HG03064 (cell line): ENCODE data around the gene KCP.
A peak's percentile ranks its signal among the peaks of the same experiment; 100 is the strongest.
"Not testable (repeated sequence)": the region's sequence is repeated elsewhere in the genome, so short reads cannot be mapped to it uniquely, and the experiment has no call there.

Experiments
- ATAC-seq: cut with Tn5 transposase; IDR thresholded peaks from one replicate; pipeline ENCODE4 v1.9.1; 2021; ENCODE audit warnings: low read depth; ENCODE audit not compliant: unreplicated experiment

KCP gene

DNA sequence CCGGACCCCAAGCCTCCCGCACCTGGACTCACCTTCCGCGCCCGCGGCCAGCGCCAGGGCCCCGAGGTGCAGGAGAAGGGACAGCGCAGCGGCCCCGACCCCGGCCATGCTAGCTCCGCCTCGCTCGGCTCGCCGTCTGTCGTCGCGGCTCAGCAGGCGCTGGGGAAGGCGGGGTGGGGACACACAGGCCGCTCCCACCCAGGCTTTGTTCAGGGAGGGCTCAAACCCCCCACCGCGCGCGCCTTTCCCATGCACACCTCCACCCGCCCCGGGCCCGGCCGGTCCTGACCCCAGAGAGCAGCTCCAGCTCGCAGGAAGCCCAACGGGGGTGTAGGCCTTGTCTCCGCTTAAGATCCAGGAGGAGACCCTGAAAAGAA lies at the start of gene KCP:
Gene KCP (minus strand): TSS at position 141 of the 377 bp plus-strand sequence. CDS start 33 bp downstream, at position 108.
- ATAC-seq: no peak

DNA sequence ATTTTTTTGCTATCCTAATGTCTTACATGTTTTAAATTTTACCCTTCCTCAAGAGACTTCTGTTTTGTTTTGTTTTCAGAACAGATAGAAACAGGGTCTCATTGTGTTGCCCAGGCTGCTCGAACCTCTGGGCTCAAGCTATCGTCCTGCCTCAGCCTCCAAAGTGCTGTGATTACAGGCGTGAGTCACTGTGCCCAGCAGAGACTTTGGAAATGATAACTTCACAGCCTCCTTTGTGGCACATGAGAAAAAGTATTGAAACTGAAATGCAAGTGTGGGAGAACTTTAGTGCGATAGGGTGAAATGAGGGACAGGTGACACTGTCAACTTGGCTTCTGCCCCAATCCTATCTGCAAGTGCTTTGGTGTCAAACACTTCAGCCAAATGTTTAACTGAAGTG lies 48.8 kb upstream of the KCP start:
- no peak for ATAC-seq

DNA sequence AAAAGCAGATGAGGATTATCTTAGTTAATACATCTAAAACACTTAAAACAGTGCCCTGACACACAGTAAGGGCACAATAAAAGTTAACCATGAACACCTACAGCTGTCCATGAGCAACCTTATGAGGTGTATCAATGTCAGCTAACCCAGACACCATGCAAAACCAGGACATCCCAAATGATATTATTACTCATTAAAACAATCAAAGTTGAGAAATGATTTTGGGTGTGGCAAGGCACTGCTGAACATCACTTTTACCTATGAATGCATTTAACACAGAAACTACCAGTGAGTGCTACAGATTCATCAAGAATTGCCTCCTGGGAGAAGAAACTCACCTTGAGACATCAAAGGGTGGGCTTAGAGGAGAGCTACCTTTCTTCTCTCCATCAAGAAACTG lies 45.5 kb upstream of the KCP start:
- ATAC-seq: no peak

DNA sequence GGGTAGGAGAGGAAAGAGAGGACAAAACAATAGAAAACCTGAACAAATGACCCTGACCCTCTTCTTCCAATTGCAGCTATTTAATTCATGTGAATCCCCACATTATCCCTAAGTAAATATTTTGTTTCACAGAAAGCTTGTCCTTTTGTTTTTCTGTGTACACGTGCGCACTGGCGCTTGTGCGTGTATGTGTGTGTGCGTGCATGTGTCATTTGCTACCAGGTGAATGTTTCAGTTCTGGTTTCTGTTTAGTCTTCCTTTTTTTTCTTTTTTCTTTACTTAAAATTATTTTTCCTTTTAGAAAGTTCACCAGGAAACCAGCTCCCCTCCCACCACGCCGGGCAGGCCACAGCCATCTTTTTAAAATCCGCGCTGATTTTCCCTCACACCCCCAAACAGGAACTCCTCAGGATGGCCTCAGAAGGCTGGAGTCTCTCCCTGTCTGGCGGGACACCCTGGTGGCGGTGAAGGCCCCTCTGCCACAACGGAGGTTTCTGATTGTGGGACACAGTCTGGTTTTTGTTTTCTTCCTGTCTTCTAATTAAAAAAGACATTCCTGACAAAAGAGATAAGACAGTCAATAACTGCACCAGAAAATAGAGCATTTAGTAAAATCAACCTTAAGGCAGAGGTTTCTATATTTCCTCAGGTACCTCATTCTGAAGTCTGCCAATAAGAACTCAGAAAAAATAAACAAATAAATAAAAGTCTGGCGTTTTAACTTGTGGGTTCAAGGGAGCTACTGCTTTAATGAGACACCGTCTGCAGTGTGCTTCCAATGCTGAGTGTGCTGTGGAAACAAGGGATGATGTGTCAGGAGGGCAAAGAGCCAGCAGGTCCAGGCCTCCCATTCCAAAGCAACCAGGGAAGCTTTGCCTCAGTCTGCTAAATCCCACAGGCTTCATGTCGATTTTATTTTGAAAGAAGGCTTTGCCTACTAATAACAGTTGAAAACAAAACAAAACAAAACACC lies 44.6 kb upstream of the KCP start:
- peak; percentile 54 for ATAC-seq

DNA sequence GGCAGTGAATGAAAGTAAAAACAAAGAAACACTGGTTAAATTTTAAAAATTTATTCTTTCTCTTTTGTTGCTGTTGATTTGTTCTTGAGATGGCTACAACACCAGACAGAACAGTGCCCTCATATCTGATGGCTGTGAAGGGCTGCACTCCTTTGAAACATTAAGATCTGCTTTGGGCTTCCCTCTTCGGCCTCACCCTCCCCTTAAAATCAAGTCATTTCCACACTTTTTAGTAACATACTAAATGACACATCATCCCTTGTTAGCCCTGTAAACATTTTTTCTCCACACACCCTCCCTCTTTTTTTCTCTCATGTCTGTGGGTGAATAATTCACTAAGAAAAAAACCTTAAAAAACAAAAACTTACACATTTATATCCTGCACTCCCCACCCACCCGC lies 43.6 kb upstream of the KCP start:
- ATAC-seq: no peak

DNA sequence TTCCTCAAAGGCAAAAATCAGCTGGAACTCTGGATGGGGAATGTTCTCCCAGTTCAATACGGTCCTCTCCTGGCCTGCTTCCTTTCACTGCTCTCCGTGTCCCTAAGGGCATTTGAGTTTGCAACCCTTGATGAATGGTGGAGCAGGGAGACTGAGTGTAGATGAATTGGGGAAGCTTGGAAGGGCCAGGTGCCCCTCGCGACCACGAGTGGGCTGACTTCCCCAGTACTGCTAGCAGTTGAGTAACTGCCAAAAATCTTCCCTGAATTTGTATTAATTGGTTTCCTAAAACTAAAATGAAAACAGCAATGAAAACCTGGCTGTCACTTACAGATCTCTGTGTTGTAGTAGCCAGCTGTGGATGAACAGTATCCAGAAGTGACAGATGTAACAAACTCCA lies 40.8 kb upstream of the KCP start:
- ATAC-seq: no peak

DNA sequence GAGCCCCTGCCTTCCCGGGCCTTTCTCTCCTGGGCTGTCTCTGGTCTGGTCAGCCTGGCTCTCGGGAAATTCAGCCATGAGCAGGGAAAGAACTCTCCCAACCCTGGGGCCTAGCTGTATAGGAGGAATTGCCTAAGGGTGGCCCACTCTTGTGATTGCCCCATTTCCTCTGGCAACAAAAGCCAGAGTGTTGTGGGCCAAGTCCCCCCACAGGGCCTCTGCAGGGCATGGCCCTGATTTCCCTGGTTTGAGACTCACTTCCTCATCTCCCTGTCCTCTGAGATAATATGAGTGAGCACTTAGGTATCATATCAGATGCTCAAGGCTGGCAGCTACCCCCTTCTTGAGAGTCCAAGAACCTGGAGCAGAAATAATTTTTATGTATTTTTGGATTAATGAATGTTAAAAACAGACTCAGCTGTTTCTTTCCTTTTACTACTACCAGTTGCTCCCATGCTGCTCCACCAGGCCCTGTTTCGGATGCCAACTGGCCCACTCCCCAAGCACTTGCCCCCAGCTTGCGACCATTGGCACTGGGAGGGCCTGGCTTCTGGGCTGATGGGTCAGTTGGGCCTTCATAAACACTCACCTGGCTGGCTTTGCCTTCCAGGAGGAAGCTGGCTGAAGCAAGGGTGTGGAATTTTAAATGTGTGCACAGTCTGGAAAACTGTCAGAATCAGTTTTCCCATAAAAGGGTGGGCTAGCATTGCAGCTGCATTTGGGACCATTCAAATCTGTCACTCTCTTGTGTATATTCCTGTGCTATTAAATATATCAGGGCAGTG lies 38.7 kb upstream of the KCP start:
- no peak for ATAC-seq

DNA sequence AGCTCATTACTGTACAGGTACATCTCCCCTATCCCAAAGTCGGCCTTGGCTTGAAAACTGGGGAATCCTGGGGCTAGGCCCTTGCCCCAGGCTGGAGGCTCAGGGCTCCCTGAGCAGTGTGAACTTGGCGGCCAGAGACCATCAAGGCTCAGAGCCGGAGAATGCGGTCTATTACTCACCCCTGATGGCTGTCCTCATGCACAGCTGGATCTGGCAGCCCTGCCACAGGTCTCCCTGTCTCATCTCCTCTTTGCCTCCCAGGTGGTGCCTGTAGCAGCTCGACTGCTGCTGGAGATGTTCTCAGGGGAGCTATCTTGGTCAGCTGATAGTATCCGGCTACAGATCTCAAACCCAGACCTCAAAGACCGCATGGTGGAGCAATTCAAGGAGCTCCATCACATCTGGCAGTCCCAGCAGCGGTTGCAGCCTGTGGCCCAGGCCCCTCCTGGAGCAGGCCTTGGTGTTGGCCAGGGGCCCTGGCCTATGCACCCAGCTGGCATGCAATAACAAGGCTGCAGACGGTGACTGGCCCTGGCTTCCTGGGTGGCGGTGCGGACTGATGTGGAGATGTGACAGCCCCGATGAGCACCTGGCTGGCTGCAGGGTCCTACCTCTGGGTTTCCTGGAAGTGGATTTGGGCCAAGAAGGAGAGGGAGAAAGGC lies 37.9 kb upstream of the KCP start:
- ATAC-seq: no peak

DNA sequence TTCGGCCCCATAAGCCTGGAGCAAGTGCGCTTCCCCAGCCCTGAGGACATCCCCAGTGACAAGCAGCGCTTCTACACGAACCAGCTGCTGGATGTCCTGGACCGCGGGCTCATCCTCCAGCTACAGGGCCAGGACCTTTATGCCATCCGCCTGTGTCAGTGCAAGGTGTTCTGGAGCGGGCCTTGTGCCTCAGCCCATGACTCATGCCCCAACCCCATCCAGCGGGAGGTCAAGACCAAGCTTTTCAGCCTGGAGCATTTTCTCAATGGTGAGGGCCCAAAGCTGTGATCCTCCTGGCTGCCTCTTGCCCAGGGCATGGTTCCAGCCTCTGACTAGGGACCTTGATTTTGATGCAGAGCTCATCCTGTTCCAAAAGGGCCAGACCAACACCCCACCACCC lies 37.3 kb upstream of the KCP start:
- no peak for ATAC-seq

DNA sequence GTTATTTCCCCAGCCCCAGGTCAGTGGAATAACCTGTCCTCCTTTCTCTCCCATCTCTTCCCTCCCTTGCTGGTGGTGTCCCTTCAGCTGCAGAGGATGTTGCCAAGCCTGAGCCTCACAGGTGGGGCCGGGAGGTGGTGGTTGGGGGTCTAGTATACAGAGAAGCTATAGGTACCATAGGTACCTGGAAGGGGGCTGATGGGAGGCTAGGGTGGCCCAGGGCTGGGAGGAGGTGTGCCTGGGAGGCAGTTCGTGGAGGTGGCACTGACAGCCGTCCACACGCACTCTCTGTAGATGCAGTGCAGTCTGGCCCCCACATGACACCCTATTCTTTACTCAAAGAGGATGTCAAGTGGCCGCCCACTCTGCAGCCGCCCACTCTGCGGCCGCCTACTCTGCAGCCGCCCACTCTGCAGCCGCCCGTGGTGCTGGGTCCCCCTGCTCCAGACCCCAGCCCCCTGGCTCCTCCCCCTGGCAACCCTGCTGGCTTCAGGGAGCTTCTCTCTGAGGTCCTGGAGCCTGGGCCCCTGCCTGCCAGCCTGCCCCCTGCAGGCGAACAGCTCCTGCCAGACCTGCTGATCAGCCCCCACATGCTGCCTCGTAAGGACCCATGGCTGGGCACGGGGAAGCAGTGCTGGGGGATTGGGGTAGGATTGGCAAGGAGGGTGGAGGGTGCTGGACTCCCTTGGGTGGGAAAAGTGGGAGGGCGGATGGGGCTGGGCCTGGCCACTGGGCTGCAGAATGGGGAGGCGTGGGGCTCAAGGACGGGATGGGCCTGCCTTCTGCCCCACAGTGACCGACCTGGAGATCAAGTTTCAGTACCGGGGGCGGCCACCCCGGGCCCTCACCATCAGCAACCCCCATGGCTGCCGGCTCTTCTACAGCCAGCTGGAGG lies 36.7 kb upstream of the KCP start:
- no peak for ATAC-seq

DNA sequence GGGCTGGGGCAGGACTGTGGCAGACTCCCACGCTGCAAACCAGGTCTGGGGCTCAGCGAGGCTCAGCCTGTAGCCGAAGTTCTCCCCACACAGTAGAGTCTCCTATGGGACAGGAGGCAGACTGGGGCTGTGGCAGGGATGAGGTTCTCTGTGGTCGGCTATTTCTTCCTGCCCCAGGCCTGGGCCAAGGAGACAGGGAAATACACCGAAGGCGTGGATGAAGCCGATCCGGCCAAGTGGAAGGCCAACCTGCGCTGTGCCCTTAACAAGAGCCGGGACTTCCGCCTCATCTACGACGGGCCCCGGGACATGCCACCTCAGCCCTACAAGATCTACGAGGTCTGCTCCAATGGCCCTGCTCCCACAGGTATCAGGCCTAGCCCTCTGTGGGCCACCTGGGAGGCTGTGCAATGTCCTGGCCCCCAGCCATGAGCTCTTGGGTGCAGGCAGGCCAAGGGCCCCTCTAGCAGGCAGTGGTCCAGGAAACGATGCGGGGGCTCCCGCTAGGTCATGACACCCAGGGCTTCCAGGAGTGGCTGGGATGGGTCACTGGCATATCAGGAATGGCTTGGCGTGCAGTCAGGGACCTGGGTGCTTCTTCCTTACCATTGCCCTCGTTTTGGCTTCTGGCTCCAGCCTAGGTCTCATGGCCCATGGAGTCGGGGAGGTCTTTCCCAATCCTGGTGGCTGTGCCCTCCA lies 35.3 kb upstream of the KCP start:
- no peak for ATAC-seq

DNA sequence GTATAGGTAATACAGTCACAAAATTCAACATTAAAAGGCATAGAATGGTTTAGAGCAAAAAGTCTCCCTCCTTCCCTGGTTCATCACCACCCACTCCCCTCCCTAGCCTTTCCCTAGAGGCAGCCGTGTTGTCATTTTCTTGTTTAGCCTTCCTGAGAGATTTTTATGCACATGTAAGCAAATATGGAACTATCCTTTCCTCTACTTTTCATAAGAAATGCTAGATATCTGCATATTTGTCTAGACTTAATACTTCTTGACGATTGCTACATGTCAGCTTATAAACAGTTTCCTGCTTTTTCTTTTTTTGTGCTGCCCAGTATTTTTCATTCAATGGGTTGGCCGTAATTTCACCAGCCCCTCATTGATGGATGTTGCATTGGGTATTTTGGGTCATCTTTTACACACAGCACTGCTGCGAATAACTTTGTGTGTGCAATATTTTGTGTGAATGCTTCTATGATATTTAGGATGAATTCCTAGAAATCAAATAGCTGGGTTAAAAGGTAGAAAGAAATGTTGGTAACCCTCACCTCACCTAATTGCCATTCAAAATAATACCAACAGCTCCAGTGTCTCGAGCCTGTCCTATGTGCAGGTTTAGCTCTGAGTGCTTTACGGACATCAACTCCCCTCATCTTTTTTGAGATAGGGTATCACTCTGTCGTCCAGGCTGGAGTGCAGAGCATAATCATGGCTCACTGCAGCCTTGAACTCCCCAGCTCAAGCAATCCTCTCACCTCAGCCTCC lies 34.2 kb upstream of the KCP start:
- ATAC-seq: no peak

DNA sequence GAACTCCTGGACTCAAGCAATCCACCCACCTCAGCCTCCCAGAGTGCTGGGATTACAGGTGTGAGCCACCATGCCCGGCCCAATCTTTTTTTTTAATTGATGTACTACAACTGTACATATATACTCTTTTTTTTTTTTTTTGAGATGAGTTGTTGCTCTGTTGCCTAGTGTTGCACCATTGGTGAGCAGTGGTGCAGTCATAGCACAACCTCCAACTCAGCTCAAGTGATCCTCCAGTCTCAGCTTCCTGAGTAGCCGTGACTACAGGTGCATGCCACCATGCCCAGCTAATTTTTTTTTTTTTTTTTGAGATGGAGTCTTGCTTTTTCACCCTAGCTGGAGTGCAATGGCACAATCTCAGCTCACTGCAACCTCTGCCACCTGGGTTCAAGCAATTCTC lies 32.7 kb upstream of the KCP start:
- not testable (repeated sequence) for ATAC-seq

DNA sequence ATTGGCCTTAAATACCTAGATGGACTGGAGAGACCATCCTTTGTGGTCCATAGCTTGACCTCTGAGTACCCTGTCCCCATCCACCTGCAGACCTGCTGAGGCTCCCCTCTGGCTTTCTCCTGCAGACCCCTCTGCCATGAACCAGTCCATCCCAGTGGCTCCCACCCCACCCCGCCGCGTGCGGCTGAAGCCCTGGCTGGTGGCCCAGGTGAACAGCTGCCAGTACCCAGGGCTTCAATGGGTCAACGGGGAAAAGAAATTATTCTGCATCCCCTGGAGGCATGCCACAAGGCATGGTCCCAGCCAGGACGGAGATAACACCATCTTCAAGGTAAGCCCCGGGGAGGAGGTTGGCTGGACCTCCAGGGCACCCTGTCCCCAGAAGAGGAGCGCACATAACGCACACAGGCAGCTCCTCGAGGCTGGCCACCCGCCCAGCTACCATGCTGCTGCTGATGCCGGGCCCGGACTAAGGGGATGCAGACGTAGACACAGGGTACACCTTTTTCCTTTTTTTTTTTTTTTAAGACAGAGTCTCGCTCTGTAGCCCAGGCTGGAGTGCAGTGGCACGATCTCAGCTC lies 31.5 kb upstream of the KCP start:
- ATAC-seq: no peak

DNA sequence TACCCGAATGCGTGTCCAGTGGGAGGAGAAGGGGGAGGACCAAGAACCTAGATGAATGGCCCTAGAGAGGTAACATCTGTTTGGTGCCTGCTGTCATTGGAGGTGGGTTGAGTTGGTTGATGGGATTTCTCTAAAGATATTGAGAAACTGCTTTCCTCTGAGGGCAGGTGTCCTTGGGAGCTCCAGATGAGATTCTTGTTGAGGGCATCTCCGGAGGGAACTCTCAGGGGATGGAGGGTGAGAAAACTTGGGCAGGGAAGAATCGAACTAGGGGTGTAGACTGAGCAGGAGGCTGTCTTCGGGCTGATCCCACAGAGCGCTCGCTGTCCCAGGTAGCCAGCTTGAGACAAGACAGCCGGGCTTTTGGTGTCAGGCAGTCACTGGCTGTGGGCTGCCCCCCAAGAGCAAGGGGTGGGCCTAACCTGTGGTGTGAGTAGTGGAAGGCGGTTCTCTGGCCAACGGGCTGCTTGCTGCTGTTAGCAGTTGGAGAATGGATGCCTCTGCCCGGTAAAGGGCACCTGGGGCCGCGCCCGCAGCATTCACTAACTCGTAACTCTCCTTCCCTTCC lies 30.9 kb upstream of the KCP start:
- ATAC-seq: no peak

DNA sequence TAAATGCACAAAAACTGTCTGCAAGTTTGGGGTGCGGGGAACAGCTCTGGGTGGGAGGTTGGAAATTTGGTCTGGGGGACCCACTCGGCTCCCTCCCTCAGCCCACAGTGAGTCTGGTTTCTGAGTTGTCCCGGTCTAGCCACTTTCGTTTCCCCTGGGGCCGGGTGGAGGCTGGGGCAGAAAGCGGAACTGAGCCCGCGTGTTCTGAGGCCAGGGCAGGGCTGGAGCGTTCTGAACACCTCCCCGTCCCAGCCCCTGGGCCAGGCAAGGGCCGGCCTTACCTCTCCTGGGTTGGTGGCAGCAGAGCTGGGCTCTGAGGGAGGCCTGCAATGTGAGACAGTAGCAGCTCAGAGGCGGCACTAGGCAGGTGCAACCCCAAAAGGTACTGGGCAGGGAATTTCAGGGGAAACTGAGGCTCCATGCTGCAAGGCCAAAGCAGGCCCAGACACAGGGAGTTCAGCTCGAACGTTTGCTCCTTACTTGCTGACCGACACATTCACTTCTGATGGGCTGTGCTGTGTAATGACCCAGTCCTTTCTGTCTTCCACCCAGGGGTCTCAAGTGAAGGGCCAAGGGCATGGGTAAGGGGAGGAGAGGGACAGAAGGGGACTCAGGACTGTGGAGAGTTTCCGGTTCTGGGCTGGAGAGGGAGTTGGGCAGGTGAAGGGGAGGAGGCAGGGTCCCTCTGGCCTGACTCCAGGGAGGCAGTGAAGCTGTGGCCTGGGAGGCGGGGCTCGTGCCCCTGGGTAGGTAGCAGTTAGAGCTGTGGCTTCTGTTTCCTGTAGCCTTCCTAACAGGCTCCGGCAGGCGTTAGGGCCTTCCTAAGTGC lies 30.2 kb upstream of the KCP start:
- peak; percentile 45 for ATAC-seq

DNA sequence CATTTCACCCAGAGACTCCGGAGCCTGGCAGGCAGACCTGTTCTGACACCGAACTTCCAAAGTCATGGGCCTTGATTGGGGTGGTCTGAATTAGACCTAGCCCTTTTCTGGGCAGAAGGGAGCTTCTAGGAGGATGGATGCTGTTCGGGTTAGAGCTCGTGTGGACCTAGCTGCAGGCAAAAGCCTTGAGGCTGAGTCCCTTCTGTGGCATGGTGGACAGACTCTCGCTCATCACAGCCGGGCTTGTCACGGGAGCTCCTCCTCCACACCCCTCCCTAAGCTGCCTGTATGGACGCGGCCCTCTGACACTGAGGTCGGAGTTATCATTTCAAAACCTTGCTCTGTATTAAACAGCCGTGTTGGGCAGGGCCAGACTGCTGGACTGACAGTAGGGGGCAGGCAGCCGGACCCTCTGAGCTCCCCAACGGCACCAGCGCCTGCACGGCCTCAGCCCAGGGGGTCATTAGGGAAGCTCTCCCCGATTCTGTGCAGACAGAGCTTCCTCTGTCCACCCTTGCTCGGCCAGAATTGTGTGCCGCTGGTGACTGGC lies 29.4 kb upstream of the KCP start:
- peak; percentile 21 for ATAC-seq
